B cell (primary cell): ENCODE results near the gene ATP9B. TPM values are rescaled to one million over a fixed set of nuclear protein-coding genes. Genes with fewer than 3 reads are reported as not detected.

Experiments used
- ATAC-seq: fragments of 200-7000 bp; cut with Tn5 transposase; one replicate; pipeline ENCODE4 v1.10.0; 2021; ENCODE audit warnings: low read depth, mild to moderate bottlenecking, moderate number of reproducible peaks, moderate library complexity
- CTCF ChIA-PET: fragments of 350-600 bp; sonication (Branson Sonifier 250); formaldehyde crosslinking; loops from one replicate; lab custom pipeline; 2021; ENCODE audit warnings: antibody characterized with exemption, inconsistent platforms; lab: Charles Lee
- POLR2A ChIA-PET: fragments of 350-600 bp; sonication (Branson Sonifier 250); formaldehyde crosslinking; loops from one replicate; lab custom pipeline; 2021; ENCODE audit warnings: antibody characterized with exemption; lab: Charles Lee
- DNase-seq: peaks from one replicate; pipeline ENCODE4 v3.0.0; 2013
- H2AFZ ChIP-seq: 2 replicates; pipeline ENCODE4 v1.6.1; 2012; ENCODE audit warnings: mild to moderate bottlenecking, low read depth, low read length; ENCODE audit not compliant: insufficient read depth, poor library complexity, severe bottlenecking
- H3K27ac ChIP-seq, 2 donors: 1 replicate in 1 of 2; 2 replicates in 1 of 2; pipeline ENCODE4 v1.5.1; 2012 to 2013; ENCODE audit warnings: low read length in 2 of 2, mild to moderate bottlenecking in 2 of 2, moderate library complexity in 1 of 2
- H3K27me3 ChIP-seq, 4 experiments: fragments of 200-600 bp in 1 of 4; sonication (generic) in 1 of 4; replicated peaks in 1 of 4; 1 replicate in 2 of 4; 2 replicates in 2 of 4; pipeline versions ENCODE4 v1.6.1 to v1.7.0; 2013 to 2016; ENCODE audit warnings: low read length in 3 of 4, mild to moderate bottlenecking in 2 of 4, mixed read lengths in 1 of 4, moderate library complexity in 1 of 4; ENCODE audit not compliant: insufficient read depth in 4 of 4, control insufficient read depth in 3 of 4; ENCODE audit errors: control extremely low read depth in 1 of 4
- H3K36me3 ChIP-seq, 2 experiments: replicated peaks in 1 of 2; 1 replicate in 1 of 2; 2 replicates in 1 of 2; pipeline versions ENCODE4 v1.6.1 to v1.7.1; 2013; ENCODE audit warnings: low read length in 1 of 2; ENCODE audit not compliant: insufficient read depth in 2 of 2, control insufficient read depth in 1 of 2; ENCODE audit errors: control extremely low read depth in 1 of 2, extremely low read depth in 1 of 2
- H3K4me1 ChIP-seq, 2 donors: fragments of 200-600 bp in 1 of 2; sonication (generic) in 1 of 2; 1 replicate in 1 of 2; 2 replicates in 1 of 2; pipeline versions ENCODE4 v1.5.1 to v1.6.1; 2013 to 2017; ENCODE audit warnings: low read length in 2 of 2; ENCODE audit not compliant: control insufficient read depth in 2 of 2, insufficient read depth in 2 of 2
- H3K4me2 ChIP-seq: replicated peaks from 2 replicates; pipeline ENCODE3; 2012; ENCODE audit warnings: mild to moderate bottlenecking, low read depth, low read length; ENCODE audit not compliant: poor library complexity, severe bottlenecking
- H3K4me3 ChIP-seq, 5 experiments: fragments of 200-600 bp in 1 of 5; sonication (generic) in 1 of 5; 1 replicate in 3 of 5; 2 replicates in 2 of 5; pipeline versions ENCODE4 v1.5.1 to v1.7.0; 2011 to 2016; ENCODE audit warnings: low read length in 4 of 5, mild to moderate bottlenecking in 4 of 5, low read depth in 2 of 5, control low read depth in 1 of 5, moderate library complexity in 1 of 5; ENCODE audit not compliant: insufficient read depth in 1 of 5; ENCODE audit errors: control extremely low read depth in 1 of 5, extremely low read depth in 1 of 5
- H3K79me2 ChIP-seq: fragments of 200-600 bp; sonication (generic); one replicate; pipeline ENCODE4 v1.6.0; 2016; ENCODE audit warnings: low read length; ENCODE audit not compliant: control insufficient read depth, insufficient read depth
- H3K9ac ChIP-seq: fragments of 200-600 bp; sonication (generic); 2 replicates; pipeline ENCODE4 v1.6.1; 2017; ENCODE audit warnings: mild to moderate bottlenecking, low read length, moderate library complexity
- H3K9me3 ChIP-seq, 3 donors: one replicate each; pipeline versions ENCODE4 v1.6.1 to v1.7.1; 2013; ENCODE audit warnings: low read length in 2 of 3; ENCODE audit not compliant: control insufficient read depth in 2 of 3, insufficient read depth in 1 of 3; ENCODE audit errors: control extremely low read depth in 1 of 3
- H4K20me1 ChIP-seq: 2 replicates; pipeline ENCODE4 v1.6.0; 2012; ENCODE audit warnings: mild to moderate bottlenecking, low read length; ENCODE audit not compliant: insufficient read depth, control insufficient read depth, poor library complexity, severe bottlenecking
- H3K27ac Mint-ChIP-seq: one replicate; pipeline ENCODE4 v1.8.0; 2021; ENCODE audit warnings: mixed read lengths
- H3K27me3 Mint-ChIP-seq: one replicate; pipeline ENCODE4 v1.8.0; 2021; ENCODE audit warnings: mixed read lengths
- H3K4me1 Mint-ChIP-seq: one replicate; pipeline ENCODE4 v1.8.0; 2021; ENCODE audit warnings: mixed read lengths
- H3K4me3 Mint-ChIP-seq: one replicate; pipeline ENCODE4 v1.8.0; 2021; ENCODE audit warnings: mixed read lengths
- H3K9me3 Mint-ChIP-seq: one replicate; pipeline ENCODE4 v1.8.0; 2022; ENCODE audit warnings: mixed read lengths; ENCODE audit not compliant: insufficient read depth
- EZH2 ChIP-seq: IDR thresholded peaks from 2 replicates; pipeline ENCODE4 v1.6.1; 2012; ENCODE audit warnings: borderline replicate concordance, low read depth, mild to moderate bottlenecking, moderate library complexity, low read length; ENCODE audit not compliant: insufficient read depth, poor library complexity, severe bottlenecking
- WGBS: methylation state at CpG from one replicate; pipeline ENCODE4 v1.1.5; 2013; ENCODE audit warnings: missing lambda C conversion rate; ENCODE audit not compliant: insufficient coverage; 5-methylcytosine and 5-hydroxymethylcytosine counted together
- intact Hi-C: fragments of 100-400 bp; cut with micrococcal nuclease; formaldehyde crosslinking; loops from one replicate; pipeline ENCODE4 v1.10.0; 2022
- polyA plus RNA-seq: library from polyadenylated mRNA; depleted of rRNA; stranded (reverse); fragments of >200 nt; gene quantifications from 2 replicates; pipeline ENCODE4 v1.2.3, GENCODE V29; 2012
- total RNA-seq, 2 donors: library from RNA; stranded (reverse); fragments of 120-200 nt in 1 of 2; gene quantifications; 1 replicate in 1 of 2; 2 replicates in 1 of 2; pipeline versions ENCODE4 v1.2.3 to v1.2.4, GENCODE V29; 2013 to 2022
- TF ChIP-seq, protein P1 (sequence below): fragments of 200-600 bp; IDR thresholded peaks from one replicate; pipeline ENCODE4 v1.8.0; 2022; ENCODE audit warnings: antibody characterized with exemption, mild to moderate bottlenecking

Gene ATP9B
- total and polyA plus RNA-seq, 2 donors (not counting 1 experiment from before 2014, with no cell fraction given), result 34.3 to 71.7 TPM

DNA sequence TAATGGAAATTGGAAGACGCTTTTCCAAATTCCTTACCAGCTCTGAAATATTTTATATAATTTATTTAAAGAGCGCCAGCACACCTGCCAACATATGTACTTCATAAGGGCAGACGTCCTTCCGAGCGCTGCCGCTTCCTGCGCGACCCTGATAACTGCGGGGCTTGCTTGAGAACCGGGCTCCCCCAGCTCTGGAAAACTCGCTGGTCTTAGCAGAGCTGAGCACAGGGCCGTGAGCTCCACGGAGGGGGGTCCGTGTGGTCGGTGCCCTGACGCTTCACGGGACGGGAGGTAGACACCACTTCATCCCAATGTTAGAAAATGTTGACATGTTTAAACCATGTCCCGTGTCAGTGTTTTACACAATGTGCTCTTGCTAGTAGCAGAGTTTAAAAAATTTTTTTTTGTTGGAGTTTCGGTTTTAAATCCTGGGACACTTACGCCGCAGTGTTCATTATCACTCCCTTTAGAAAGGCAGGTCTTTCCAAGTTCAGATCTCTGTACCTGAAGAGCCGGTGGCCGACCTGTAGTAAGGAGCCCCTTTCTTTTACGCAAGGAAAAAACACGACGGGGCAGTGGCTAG lies 328.1 kb downstream of the ATP9B start:
- H3K4me3 ChIP-seq, result peak overlapping the region in 3 of 5 experiments; percentile 39 to 60 (median 60)
- H2AFZ ChIP-seq, result no peak overlapping the region

More for the DNA sequence above, 328.1 kb downstream of the ATP9B start:
- ChIA-PET POLR2A (interaction anchor here (1.1 to 2.6 kb wide), 5 partner anchors 9 to 126 kb away, joined by 3 to 13 read pairs (median 5); no protein-coding TSS in a partner anchor), CTCF (interaction anchor here (0.9 to 4.3 kb wide), 13 partner anchors 8 to 133 kb away, joined by 3 to 38 read pairs (median 8); no protein-coding TSS in a partner anchor)
- H3K27ac Mint-ChIP-seq, result peak overlapping the region; percentile 95
- peaks cover 0 to 6% of the 10 kb centered on the region in 2 experiments for H3K36me3 ChIP-seq
- H3K27me3 Mint-ChIP-seq, result no peaks in the 10 kb centered on the region
- no peaks in the 10 kb centered on the region for H3K9me3 ChIP-seq
- ATAC-seq (no peak), DNase-seq (peak; percentile 16)
- peaks cover 55% of the 10 kb centered on the region for H3K79me2 ChIP-seq
- intact Hi-C loops, result no loop called here
- TF ChIP-seq, protein P1, sequence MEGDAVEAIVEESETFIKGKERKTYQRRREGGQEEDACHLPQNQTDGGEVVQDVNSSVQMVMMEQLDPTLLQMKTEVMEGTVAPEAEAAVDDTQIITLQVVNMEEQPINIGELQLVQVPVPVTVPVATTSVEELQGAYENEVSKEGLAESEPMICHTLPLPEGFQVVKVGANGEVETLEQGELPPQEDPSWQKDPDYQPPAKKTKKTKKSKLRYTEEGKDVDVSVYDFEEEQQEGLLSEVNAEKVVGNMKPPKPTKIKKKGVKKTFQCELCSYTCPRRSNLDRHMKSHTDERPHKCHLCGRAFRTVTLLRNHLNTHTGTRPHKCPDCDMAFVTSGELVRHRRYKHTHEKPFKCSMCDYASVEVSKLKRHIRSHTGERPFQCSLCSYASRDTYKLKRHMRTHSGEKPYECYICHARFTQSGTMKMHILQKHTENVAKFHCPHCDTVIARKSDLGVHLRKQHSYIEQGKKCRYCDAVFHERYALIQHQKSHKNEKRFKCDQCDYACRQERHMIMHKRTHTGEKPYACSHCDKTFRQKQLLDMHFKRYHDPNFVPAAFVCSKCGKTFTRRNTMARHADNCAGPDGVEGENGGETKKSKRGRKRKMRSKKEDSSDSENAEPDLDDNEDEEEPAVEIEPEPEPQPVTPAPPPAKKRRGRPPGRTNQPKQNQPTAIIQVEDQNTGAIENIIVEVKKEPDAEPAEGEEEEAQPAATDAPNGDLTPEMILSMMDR, result no peak
- no peak for TF ChIP-seq EZH2
- H4K20me1 ChIP-seq, result peaks cover 28% of the 10 kb centered on the region
- H3K4me1 ChIP-seq, result peaks cover 55 to 65% of the 10 kb centered on the region in 2 donors
- H3K4me1 Mint-ChIP-seq, result peaks cover 53% of the 10 kb centered on the region
- peaks cover 0 to 3% (median 0%) of the 10 kb centered on the region in 4 experiments for H3K27me3 ChIP-seq
- WGBS, result 93% methylated on average over 21 of the region's 27 CpGs
- peak overlapping the region; percentile 98 for H3K4me2 ChIP-seq
- peak overlapping the region; percentile 88 for H3K4me3 Mint-ChIP-seq
- no peaks in the 10 kb centered on the region for H3K9me3 Mint-ChIP-seq
- H3K27ac ChIP-seq, result peak overlapping the region in 1 of 2 donors; percentile 12
- H3K9ac ChIP-seq, result peak overlapping the region; percentile 72
